Measurements from ENCODE around the gene C14orf132. TPM values are rescaled to one million over a fixed set of nuclear protein-coding genes. Genes with fewer than 3 reads are reported as not detected.

The C14orf132 gene
- total and polyA plus RNA-seq, 2 of the 4 experiments (the other 2 are of a cell fraction), result 6.3 to 13.5 TPM

DNA sequence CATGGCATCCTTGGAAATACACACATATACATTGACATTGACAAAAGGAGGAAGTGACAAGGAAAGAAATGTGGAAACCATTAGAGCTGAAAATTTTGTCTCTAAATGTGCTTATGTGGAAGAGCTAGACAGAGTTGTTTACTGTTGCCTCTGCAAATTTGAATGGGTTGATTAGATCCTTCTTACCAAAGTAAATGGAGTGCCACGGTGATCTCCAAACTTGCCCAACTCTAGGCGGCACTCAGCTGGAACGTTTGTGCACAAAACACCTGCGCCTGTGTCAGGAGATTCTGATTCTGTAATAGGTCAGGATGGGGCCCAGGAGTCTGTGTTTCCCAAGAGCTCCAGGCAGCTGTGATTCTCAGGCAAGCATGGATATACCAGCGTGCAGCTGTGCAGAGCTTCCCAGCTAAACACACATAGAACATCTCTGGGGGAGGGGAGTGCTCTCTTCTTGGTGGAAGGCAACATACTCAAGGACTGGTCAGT, 87.7 kb downstream of the C14orf132 start:
- no peak overlapping the region for H3K4me3 ChIP-seq (ENCODE audit: insufficient read depth, low read depth, low read length)
- no peaks in the 10 kb centered on the region for H3K79me1 ChIP-seq (ENCODE audit: low read depth in 1 of 2, low read length in 2 of 2)
- TF ChIP-seq RFX5 (IDR thresholded peaks at IDR 0.05; ENCODE audit: low read depth, low read length) (no peak), RCOR1 (IDR thresholded peaks at IDR 0.05; ENCODE audit: insufficient replicate concordance, low read length) (no peak), MXI1 (IDR thresholded peaks at IDR 0.05; ENCODE audit: borderline replicate concordance, low read depth, low read length) (no peak), FOS (IDR thresholded peaks at IDR 0.05; ENCODE audit: low read depth, low read length) (no peak), NFE2L2 (IDR thresholded peaks at IDR 0.05; ENCODE audit: low read depth, low read length) (no peak), BHLHE40 (IDR thresholded peaks at IDR 0.05; ENCODE audit: low read depth, low read length) (no peak), CEBPB (IDR thresholded peaks at IDR 0.05; ENCODE audit: low read depth, low read length) (no peak), CHD1 (IDR thresholded peaks at IDR 0.05; ENCODE audit: low read depth, low read length) (no peak), MAFK (IDR thresholded peaks at IDR 0.05; ENCODE audit: low read depth, low read length) (no peak), SMC3 (IDR thresholded peaks at IDR 0.05; ENCODE audit: low read depth, low read length) (no peak), POLR2A (IDR thresholded peaks at IDR 0.05; ENCODE audit: low read depth, low read length) (no peak), MAZ (IDR thresholded peaks at IDR 0.05; ENCODE audit: borderline replicate concordance, low read depth, low read length) (no peak), RAD21 (IDR thresholded peaks at IDR 0.05; ENCODE audit: low read length) (no peak)
- TF ChIP-seq, protein P1, sequence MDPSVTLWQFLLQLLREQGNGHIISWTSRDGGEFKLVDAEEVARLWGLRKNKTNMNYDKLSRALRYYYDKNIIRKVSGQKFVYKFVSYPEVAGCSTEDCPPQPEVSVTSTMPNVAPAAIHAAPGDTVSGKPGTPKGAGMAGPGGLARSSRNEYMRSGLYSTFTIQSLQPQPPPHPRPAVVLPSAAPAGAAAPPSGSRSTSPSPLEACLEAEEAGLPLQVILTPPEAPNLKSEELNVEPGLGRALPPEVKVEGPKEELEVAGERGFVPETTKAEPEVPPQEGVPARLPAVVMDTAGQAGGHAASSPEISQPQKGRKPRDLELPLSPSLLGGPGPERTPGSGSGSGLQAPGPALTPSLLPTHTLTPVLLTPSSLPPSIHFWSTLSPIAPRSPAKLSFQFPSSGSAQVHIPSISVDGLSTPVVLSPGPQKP (IDR thresholded peaks at IDR 0.05; ENCODE audit: borderline replicate concordance, low read depth, low read length), result no peak
- TF ChIP-seq, protein P2, sequence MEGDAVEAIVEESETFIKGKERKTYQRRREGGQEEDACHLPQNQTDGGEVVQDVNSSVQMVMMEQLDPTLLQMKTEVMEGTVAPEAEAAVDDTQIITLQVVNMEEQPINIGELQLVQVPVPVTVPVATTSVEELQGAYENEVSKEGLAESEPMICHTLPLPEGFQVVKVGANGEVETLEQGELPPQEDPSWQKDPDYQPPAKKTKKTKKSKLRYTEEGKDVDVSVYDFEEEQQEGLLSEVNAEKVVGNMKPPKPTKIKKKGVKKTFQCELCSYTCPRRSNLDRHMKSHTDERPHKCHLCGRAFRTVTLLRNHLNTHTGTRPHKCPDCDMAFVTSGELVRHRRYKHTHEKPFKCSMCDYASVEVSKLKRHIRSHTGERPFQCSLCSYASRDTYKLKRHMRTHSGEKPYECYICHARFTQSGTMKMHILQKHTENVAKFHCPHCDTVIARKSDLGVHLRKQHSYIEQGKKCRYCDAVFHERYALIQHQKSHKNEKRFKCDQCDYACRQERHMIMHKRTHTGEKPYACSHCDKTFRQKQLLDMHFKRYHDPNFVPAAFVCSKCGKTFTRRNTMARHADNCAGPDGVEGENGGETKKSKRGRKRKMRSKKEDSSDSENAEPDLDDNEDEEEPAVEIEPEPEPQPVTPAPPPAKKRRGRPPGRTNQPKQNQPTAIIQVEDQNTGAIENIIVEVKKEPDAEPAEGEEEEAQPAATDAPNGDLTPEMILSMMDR (conservative IDR thresholded peaks at IDR 0.05; ENCODE audit: low read depth, low read length), result no peak
- TF ChIP-seq, protein P3, sequence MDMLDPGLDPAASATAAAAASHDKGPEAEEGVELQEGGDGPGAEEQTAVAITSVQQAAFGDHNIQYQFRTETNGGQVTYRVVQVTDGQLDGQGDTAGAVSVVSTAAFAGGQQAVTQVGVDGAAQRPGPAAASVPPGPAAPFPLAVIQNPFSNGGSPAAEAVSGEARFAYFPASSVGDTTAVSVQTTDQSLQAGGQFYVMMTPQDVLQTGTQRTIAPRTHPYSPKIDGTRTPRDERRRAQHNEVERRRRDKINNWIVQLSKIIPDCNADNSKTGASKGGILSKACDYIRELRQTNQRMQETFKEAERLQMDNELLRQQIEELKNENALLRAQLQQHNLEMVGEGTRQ (IDR thresholded peaks at IDR 0.05; ENCODE audit: low read depth, low read length), result no peak
- no peak overlapping the region for H3K27ac ChIP-seq (ENCODE audit: insufficient read depth, low read length)
- peak overlapping the region; percentile 86 for H2BK120ac ChIP-seq (ENCODE audit: low read depth, low read length)
- H2AK9ac ChIP-seq (replicated peaks; ENCODE audit: low read depth, low read length, poor library complexity), result peak overlapping the region; percentile 23
- no peaks in the 10 kb centered on the region for H3K36me3 ChIP-seq (ENCODE audit: control insufficient read depth, insufficient read depth, low read length)
- H4K20me1 ChIP-seq (ENCODE audit: insufficient read depth, low read length), result no peaks in the 10 kb centered on the region
- peak overlapping the region; percentile 55 for H3K18ac ChIP-seq (ENCODE audit: low read depth, low read length)
- ChIA-PET CTCF (interaction anchor here (0.9 kb wide), 1 partner anchor 26 kb away, joined by 3 read pairs; no protein-coding TSS in a partner anchor), POLR2A (ENCODE audit: unreplicated experiment) (interaction anchor here (0.5 to 0.8 kb wide), 2 partner anchors 10 to 21 kb away, joined by 3 to 4 read pairs; no protein-coding TSS in a partner anchor)
- H3K4me1 ChIP-seq (ENCODE audit: control insufficient read depth, insufficient read depth, low read length), result peaks cover 15% of the 10 kb centered on the region
- H3K9ac ChIP-seq (ENCODE audit: low read depth, low read length), result no peak overlapping the region
- H3K23ac ChIP-seq (ENCODE audit: low read depth, low read length), result peak overlapping the region; percentile 48; the same call in 1 of the 2 replicates
- dilution Hi-C loops (cut with HindIII; ENCODE audit: low sequenced_read_pairs, unreplicated experiment) (no loop called here), intact Hi-C loops (cut with micrococcal nuclease) (no loop called here), in situ Hi-C loops (cut with MboI; ENCODE audit: low sequenced_read_pairs) (no loop called here)
- peak overlapping the region; percentile 55 for H2AFZ ChIP-seq (replicated peaks; ENCODE audit: low read length, poor library complexity)
- 0 out of 2 replicates have a peak overlapping the region, but pooled peaks have one; percentile 34 for H3K56ac ChIP-seq (ENCODE audit: extremely low read depth, insufficient read depth, low read length)
- H3K9me1 ChIP-seq (ENCODE audit: insufficient read depth, low read length), result peaks cover 5% of the 10 kb centered on the region
- H4K91ac ChIP-seq (ENCODE audit: insufficient read depth, low read depth, low read length), result peak overlapping the region; percentile 83
- 55% methylated on average over 2 of the region's 5 CpGs; no CpG with 5 or more reads in 1 of the 2 experiments for WGBS, 2 experiments (ENCODE audit: extremely low coverage in 2 of 2, insufficient read length in 1 of 2)
- ATAC-seq (ENCODE audit: low read depth), result no peak
- H3K14ac ChIP-seq (replicated peaks; ENCODE audit: low read depth, low read length), result peak overlapping the region; percentile 74
- BruUV-seq (replicated peaks), result no TSS peak
- DNase-seq, result peak; percentile 55
- peak overlapping the region; percentile 72 for H2BK15ac ChIP-seq (ENCODE audit: low read depth, low read length)
- no peaks in the 10 kb centered on the region for H3K27me3 ChIP-seq (ENCODE audit: control insufficient read depth, insufficient read depth, low read length)
- H3K9me3 ChIP-seq (ENCODE audit: control insufficient read depth, insufficient read depth, low read length), result no peaks in the 10 kb centered on the region
- peak overlapping the region; percentile 17 to 88; a peak in 2 of 4 replicates for H4K8ac ChIP-seq (ENCODE audit: low read depth in 2 of 2, low read length in 2 of 2)
- H2BK5ac ChIP-seq (ENCODE audit: low read depth, low read length, poor library complexity, severe bottlenecking), result peak overlapping the region; percentile 28
- no peak overlapping the region for H3K4me2 ChIP-seq (ENCODE audit: low read depth, low read length)
- peak overlapping the region; percentile 70 for H4K5ac ChIP-seq (ENCODE audit: low read depth, low read length)
- peak overlapping the region; percentile 91; the same call in 1 of the 2 replicates for H2BK20ac ChIP-seq (ENCODE audit: low read depth, low read length)
- peak overlapping the region; percentile 74 for H3K4ac ChIP-seq (ENCODE audit: low read depth, low read length)
- H2AK5ac ChIP-seq (ENCODE audit: low read depth, low read length), result peak overlapping the region; percentile 66
